ENCODE measurements around the gene DACT2. TPM values are rescaled to one million over a fixed set of nuclear protein-coding genes. Genes with fewer than 3 reads are reported as not detected.
"Not testable (repeated sequence)": the region's sequence is repeated elsewhere in the genome, so short reads cannot be mapped to it uniquely, and the experiment has no call there.

The DACT2 gene
- total RNA-seq, 1 experiment from 2014 or later, result not detected

DNA sequence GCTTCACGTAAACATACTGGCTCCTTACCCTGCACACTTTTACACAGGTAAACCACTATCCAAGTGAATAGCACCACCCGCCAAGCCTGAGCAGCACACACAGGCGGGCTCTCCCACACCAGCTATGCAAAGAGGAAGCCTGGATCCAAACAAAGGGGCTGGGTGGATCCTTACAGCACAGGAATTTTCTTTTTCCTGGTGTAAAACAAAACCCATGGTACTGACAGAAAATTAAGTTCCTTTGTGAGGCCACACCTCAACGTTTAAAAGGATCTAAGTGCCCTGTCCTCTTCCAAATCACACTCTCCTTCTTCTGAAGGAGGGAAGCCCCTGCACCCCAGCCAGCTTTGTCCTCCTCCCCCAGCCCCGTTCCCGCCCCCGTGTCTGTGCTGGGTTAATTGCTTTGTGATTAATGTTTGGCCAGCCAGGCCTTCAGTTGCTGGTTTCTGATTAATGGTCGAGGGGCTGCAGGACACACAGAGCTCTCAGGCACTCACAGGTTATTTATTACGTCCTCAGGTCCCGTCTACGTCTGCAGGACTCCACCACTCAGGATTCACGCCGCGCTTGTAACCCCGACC, 6.1 kb downstream of the DACT2 start:
- H3K79me2 ChIP-seq (ENCODE audit: insufficient read depth, low read length), result no peaks in the 10 kb centered on the region
- H2AFZ ChIP-seq (ENCODE audit: low read depth, low read length, poor library complexity, severe bottlenecking), result no peak overlapping the region
- ATAC-seq (no peak), DNase-seq (ENCODE audit: low read depth, low spot score) (no peak)
- H3K27me3 ChIP-seq (ENCODE audit: insufficient read depth, low read length), result no peaks in the 10 kb centered on the region
- H3K9me2 ChIP-seq (ENCODE audit: insufficient read depth), result no peaks in the 10 kb centered on the region
- intact Hi-C loops (cut with micrococcal nuclease), result no loop called here
- H3K4me2 ChIP-seq (ENCODE audit: low read length), result no peak overlapping the region
- no peak overlapping the region for H3K27ac ChIP-seq (ENCODE audit: low read depth, low read length)
- TF ChIP-seq CBX3 (IDR thresholded peaks at IDR 0.05; ENCODE audit: low read depth), result no peak
- TF ChIP-seq TCF7L2 (IDR thresholded peaks at IDR 0.05; ENCODE audit: borderline replicate concordance, extremely low read depth, insufficient read depth, insufficient read length), result no peak
- TF ChIP-seq EZH2 (IDR thresholded peaks at IDR 0.05), result no peak
- TF ChIP-seq ATF3 (IDR thresholded peaks at IDR 0.05), result no peak
- no peak for TF ChIP-seq JUND (IDR thresholded peaks at IDR 0.05)
- no peak for TF ChIP-seq REST (IDR thresholded peaks at IDR 0.05; ENCODE audit: low read depth)
- no peak for TF ChIP-seq SP1 (IDR thresholded peaks at IDR 0.05; ENCODE audit: low read depth)
- no peak for TF ChIP-seq POLR2AphosphoS5 (IDR thresholded peaks at IDR 0.05; ENCODE audit: low read depth, low read length)
- no peak for TF ChIP-seq MAX (IDR thresholded peaks at IDR 0.05)
- TF ChIP-seq EGR1 (IDR thresholded peaks at IDR 0.05; ENCODE audit: low read depth), result no peak
- TF ChIP-seq EZH2phosphoT487 (IDR thresholded peaks at IDR 0.05; ENCODE audit: borderline replicate concordance), result no peak
- TF ChIP-seq, protein P1, sequence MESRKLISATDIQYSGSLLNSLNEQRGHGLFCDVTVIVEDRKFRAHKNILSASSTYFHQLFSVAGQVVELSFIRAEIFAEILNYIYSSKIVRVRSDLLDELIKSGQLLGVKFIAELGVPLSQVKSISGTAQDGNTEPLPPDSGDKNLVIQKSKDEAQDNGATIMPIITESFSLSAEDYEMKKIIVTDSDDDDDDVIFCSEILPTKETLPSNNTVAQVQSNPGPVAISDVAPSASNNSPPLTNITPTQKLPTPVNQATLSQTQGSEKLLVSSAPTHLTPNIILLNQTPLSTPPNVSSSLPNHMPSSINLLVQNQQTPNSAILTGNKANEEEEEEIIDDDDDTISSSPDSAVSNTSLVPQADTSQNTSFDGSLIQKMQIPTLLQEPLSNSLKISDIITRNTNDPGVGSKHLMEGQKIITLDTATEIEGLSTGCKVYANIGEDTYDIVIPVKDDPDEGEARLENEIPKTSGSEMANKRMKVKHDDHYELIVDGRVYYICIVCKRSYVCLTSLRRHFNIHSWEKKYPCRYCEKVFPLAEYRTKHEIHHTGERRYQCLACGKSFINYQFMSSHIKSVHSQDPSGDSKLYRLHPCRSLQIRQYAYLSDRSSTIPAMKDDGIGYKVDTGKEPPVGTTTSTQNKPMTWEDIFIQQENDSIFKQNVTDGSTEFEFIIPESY (IDR thresholded peaks at IDR 0.05; ENCODE audit: extremely low read depth, insufficient replicate concordance, low read length), result no peak
- TF ChIP-seq ZNF274 (IDR thresholded peaks at IDR 0.05; ENCODE audit: low read depth, low read length), result no peak
- no peak for TF ChIP-seq CEBPB (IDR thresholded peaks at IDR 0.05; ENCODE audit: low read depth)
- no peak for TF ChIP-seq RAD21 (IDR thresholded peaks at IDR 0.05; ENCODE audit: low read depth)
- POLR2A ChIA-PET, result no interaction called here
- H4K20me1 ChIP-seq (ENCODE audit: insufficient read depth), result no peaks in the 10 kb centered on the region
- CTCF ChIA-PET, result no interaction called here
- H3K4me1 ChIP-seq (ENCODE audit: control insufficient read depth in 1 of 2, insufficient read depth in 2 of 2, low read length in 2 of 2), result no peaks in the 10 kb centered on the region
- no peaks in the 10 kb centered on the region for H3K36me3 ChIP-seq (ENCODE audit: control insufficient read depth in 1 of 2, insufficient read depth in 2 of 2, low read length in 2 of 2)
- H3K9ac ChIP-seq (ENCODE audit: low read length), result no peak overlapping the region
- no peak overlapping the region for H3K4me3 ChIP-seq (replicated peaks in 1 of 2; ENCODE audit: low read depth in 1 of 2, low read length in 2 of 2)
- H3K9me3 ChIP-seq (ENCODE audit: control insufficient read depth in 1 of 2, insufficient read depth in 1 of 2, low read depth in 1 of 2, low read length in 2 of 2), result no peaks in the 10 kb centered on the region
- BruUV-seq (replicated peaks), result no TSS peak
- RAD21 ChIA-PET (ENCODE audit: low non-redundant PET in 1 of 2, low total read pairs in 2 of 2, uncharacterized antibody in 2 of 2, unreplicated experiment in 2 of 2), result no interaction called here

- H3K9ac ChIP-seq (ENCODE audit: low read length); H3K9me3 ChIP-seq (ENCODE audit: control insufficient read depth in 1 of 2, insufficient read depth in 1 of 2, low read depth in 1 of 2, low read length in 2 of 2); H3K27me3 ChIP-seq (ENCODE audit: insufficient read depth, low read length); DNase-seq (ENCODE audit: low read depth, low spot score); RAD21 ChIA-PET (ENCODE audit: low non-redundant PET in 1 of 2, low total read pairs in 2 of 2, uncharacterized antibody in 2 of 2, unreplicated experiment in 2 of 2); BruUV-seq (replicated peaks); H4K20me1 ChIP-seq (ENCODE audit: insufficient read depth); H3K36me3 ChIP-seq (ENCODE audit: control insufficient read depth in 1 of 2, insufficient read depth in 2 of 2, low read length in 2 of 2); H3K4me3 ChIP-seq (replicated peaks in 1 of 2; ENCODE audit: low read depth in 1 of 2, low read length in 2 of 2); H3K4me2 ChIP-seq (ENCODE audit: low read length); H3K4me1 ChIP-seq (ENCODE audit: control insufficient read depth in 1 of 2, insufficient read depth in 2 of 2, low read length in 2 of 2); POLR2A ChIA-PET; H3K9me2 ChIP-seq (ENCODE audit: insufficient read depth); ATAC-seq; H3K27ac ChIP-seq (ENCODE audit: low read depth, low read length); H2AFZ ChIP-seq (ENCODE audit: low read depth, low read length, poor library complexity, severe bottlenecking); CTCF ChIA-PET; intact Hi-C loops (cut with micrococcal nuclease); H3K79me2 ChIP-seq (ENCODE audit: insufficient read depth, low read length): not testable (repeated sequence)
Observed at GRCh38 chr6:168312125-168312507, 7.5 kb downstream of the DACT2 start.

Measured in HCT116 (cell line).